Hepatocyte (in vitro differentiated cells): ENCODE data around the gene STARD13.

Experiments used
- CTCF ChIP-seq: fragments of 200-600 bp; sonication (generic); IDR thresholded peaks from 2 replicates; pipeline ENCODE4 v1.5.1; 2016; ENCODE audit warnings: antibody characterized with exemption, mild to moderate bottlenecking; ENCODE audit not compliant: poor library complexity
- EZH2 ChIP-seq: fragments of 200-600 bp; sonication (generic); IDR thresholded peaks from 2 replicates; pipeline ENCODE4 v1.6.1; 2016; ENCODE audit warnings: antibody characterized with exemption, mild to moderate bottlenecking, borderline replicate concordance
- EZH2phosphoT487 ChIP-seq: fragments of 200-600 bp; sonication (generic); IDR thresholded peaks from one replicate; pipeline ENCODE4 v1.6.1; 2018; ENCODE audit warnings: antibody characterized with exemption, mild to moderate bottlenecking, low read depth, moderate library complexity; ENCODE audit not compliant: unreplicated experiment, severe bottlenecking

GRCh38 chr13:33199289-33199850 is 86.2 kb downstream of the STARD13 start:
- TF ChIP-seq CTCF (no peak), EZH2 (no peak), EZH2phosphoT487 (no peak)
